ENCODE measurements around the gene PPEF1.
A peak's percentile ranks its signal among the peaks of the same experiment; 100 is the strongest.
"Not testable (repeated sequence)": the region's sequence is repeated elsewhere in the genome, so short reads cannot be mapped to it uniquely, and the experiment has no call there.

PPEF1 gene

DNA sequence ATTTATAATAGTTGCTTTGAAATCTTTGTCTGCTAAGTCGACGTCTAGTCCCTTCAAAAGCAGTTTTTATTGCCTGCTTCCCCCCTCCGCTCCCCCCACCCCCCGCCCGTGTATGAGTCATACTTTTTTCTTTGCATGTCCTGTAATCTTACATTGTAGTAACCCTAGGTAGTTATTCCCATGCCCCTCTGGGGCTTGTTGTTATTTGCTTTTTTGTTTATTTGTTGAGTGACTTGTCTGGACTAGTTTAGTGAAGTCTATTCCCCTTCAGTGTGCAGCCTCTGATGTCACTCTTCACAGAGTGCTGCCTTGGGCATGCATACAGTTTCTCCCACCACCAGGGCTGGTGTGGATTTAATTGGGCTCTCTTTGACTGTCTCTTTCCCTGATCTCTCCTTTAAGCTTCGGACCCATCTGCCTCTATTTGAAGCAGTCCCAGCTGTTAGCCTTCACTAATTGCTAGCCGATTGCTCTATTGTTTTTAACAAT is 86.2 kb downstream of the PPEF1 start:
- peak; percentile 80 for DNase-seq (ENCODE audit: low read depth, low spot score)

DNA sequence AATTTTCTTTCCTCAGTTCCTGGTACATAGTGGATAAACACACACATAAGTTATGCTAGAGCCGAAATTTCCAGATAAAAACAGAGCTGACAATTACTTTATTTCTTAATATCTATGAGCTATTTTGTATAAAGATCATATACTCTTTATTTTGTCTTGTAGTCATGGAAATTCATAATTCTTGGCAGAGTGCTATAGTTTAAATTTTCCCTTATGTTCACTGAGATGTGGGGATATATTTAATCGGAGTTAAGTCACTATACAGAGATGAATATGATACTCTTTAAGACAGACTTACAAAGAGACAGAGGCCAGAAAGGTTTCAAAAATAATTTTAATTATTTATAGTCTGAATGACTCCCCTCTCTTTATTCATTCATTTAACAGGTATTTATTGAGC is 89.7 kb downstream of the PPEF1 start:
- no peak for DNase-seq (ENCODE audit: low read depth, low spot score)

DNA sequence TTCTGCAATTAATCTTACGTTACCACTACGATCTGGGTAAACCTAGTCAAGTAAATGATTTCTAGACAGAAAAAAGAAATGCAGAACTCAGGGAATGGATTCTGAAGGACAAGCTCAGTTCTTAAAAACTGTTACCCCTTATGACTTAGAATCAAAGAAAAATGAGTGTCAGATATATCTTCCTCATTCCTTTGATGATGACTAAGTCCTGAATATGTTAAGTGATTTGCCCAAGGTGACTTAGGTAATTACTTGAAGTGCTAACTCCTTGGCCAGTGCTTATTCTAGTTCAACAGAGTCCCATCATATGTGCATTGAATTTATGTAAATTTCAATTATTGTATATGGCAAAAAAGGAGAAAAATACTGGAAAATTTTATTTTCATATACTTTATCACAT is 92.5 kb downstream of the PPEF1 start:
- DNase-seq (ENCODE audit: low read depth, low spot score), result no peak

DNA sequence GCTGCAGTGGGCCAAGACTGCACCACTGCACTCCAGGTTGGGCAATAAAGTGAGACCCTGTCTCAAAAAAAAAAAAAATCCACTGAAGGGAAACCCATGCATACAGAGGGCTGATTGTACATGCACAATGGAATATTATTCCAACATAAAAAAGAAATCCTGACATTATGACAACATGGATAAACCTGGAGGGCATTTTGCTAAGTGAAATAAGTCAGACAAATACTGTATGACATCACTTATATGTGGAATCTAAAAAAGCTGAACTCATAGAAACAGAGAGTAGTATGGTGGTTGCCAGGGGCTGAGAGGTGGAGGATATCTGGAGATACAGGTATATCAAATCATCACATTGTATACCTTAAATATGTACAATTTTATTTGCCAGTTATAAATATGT is 102.2 kb downstream of the PPEF1 start:
- DNase-seq (ENCODE audit: low read depth, low spot score), result no peak

DNA sequence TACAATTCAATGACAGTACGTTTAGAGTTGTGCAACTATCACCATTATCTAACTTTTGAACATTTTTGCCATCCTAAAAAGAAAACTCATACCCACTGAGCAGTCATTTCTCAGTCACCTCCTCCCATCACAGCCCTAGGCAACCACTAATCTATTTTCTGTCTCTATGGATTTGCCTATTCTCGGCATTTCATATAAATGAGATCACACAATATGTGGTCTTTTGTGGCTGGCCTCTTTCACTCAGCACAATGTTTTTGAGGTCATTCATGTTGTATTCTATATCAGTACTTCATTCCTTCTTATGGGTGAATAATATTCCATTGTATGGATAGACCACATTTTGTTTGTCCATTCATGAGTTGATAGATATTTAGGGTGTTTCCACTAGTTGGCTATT is 103.0 kb downstream of the PPEF1 start:
- DNase-seq (ENCODE audit: low read depth, low spot score), result no peak

DNA sequence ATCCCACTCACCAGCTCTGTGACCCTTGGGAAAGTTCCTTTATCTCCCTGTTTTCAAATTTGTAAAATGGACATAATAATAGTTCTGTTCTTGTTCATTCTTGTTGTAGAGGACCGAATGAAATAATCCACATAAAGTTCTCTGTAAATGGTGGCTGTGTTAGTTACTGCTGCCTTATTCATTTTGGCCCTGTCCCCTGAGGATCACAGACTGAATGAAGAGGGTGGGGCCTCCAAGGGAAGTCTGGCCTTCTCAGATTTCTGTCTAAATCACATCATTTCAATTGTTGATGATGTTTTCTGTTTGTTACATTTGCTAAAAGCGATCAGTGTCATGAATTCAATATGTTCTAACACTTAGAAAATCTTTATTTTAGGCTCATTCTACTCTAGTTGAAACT is 117.9 kb downstream of the PPEF1 start:
- no peak for DNase-seq (ENCODE audit: low read depth, low spot score)

DNA sequence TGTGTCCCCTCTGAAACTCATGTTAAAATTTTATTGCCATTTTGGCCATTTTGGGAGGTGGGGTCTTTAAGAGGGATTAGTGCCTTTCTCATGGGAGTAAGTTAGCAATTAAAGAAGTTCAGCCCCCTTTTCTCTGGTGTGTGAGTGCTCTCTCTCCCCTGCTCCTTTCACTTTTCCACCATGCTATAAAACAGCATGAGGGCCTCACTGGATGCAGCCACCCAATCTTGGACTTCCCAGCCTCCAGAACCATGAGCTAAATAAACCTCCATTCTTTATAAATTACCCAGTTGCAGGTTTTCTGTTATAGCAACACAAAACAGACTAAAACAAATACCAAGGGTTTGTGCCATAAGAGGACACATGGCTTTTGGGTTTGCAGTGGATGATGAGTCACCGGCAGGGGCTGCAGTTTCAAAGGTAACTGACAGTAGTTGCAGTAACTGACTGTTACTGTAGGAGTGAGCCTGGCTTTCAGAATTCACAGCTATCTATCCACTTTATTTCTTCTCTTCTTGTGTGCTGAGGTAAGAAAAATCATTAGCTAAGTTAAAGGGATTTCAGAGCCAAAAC is 121.5 kb downstream of the PPEF1 start:
- peak; percentile 27 for DNase-seq (ENCODE audit: low read depth, low spot score)

DNA sequence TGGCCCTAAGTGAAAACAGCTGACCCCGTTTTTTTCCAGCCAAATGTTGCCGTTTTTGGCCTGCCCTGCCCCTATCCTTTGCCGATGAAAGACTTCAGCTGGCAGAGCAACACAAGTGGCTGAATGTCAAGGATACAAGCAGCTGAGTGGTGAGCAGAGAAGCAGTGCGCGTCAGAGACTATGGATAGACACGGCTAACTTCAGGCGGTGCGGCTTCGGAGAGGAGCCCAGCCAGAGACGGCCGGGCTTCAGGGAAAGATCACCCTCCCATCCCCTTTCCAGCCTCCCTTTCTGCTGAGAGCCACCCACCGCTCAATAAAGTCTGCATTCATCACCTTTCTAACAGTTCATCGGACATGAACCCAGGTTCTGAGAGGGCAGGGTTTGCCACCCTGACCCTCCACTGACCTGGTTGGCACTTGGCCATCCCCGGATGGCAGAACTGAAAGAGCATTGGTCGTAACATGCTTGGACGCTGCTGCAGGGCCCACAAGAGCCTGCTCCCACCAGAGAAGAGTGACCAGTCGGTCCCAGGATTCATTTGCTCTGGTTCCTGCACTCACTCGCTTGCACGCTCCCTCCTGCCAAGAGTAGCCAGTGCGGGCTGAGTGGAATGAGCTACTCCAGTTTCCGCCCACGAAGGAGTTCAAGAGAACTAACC is 125.8 kb downstream of the PPEF1 start:
- peak; percentile 67 for DNase-seq (ENCODE audit: low read depth, low spot score)

DNA sequence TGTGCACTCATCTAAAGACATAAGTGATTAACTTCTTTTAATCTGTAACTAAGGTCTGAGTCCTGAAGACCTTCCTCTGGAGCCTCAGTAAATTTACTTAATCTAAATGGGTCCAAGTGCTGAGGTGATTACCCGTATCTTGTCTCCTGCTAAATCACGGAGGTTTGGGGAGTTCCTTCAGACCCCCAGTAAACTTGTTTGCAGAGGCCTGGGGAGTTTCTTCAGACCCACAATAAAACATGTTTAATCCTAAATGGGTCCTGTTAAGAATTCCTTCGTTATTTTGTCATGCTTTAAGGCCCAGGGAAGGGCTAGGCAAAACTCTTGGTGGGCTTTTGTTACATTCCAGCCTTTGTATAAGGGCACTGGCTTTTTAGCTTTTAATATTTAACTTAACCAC is 140.5 kb downstream of the PPEF1 start:
- DNase-seq (ENCODE audit: low read depth, low spot score), result not testable (repeated sequence)

DNA sequence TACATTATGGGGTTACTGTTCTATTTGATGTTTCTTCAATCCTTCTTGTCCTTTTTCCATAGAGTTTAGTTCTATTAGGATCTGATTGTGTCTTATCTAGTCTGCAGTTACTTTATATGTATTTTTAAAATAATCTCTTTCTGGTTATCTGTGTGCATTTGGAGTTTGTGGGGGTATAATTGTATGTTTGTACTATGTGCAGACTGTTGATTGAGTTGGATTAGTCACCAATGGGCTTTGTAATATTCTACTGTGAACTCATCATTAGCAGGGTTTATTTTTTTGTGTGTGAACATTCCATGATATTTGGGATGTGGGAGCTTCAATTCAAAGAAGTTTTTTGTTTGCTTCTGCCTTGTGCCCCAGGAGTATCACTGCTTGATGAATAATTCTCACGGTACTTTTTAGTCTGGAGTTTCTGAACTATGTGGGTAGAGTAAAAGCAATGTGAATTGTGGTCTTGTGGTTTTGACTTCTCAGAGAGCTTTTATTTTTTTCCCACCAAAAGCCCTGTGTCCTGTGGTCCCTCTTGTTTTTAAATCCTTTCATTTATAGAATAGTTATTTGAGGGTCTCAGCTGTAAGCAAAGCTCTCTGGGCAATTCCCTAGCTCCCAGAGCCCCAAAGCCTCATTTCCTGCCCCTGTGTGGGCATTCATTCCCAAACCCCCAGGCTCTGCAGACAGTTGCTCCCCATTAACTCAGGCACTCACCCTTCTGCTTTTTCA is 148.6 kb downstream of the PPEF1 start:
- no peak for DNase-seq (ENCODE audit: low read depth, low spot score)

DNA sequence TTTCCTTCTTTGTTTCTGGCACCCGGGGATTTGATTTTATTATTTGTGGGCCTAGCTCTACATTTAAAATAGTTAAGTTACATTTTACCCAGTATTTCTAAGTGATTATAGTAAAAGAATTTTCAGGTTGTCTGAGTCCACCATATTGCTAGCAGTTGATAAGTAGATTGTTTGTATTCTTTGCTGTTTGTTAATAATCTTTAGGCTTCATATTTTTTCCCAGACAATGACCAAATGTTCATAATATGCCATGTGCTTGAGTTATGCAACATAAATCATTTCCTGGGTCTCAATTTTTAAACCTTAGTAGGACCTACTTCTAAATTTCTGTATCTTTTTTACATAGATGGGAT is 149.2 kb downstream of the PPEF1 start:
- DNase-seq (ENCODE audit: low read depth, low spot score), result no peak

DNA sequence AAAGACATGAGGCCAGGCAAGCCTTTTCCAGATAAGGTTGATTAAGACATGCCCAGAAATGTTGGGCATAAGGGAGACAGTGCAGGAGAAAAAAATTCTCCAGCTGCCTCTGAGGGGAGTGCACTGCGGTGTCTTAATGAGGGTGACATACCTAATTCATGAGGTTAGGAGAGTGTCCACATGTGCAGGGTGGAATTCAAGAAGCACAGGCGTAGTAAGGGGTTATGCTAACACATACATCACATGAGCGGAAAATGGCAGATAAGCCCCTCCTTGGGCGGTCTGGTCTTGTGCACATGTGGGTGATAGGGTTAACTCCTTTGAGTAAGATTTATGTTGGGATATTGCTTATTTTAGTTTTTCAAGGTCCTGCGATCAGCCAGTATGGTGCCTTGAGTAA is 154.1 kb downstream of the PPEF1 start:
- no peak for DNase-seq (ENCODE audit: low read depth, low spot score)

DNA sequence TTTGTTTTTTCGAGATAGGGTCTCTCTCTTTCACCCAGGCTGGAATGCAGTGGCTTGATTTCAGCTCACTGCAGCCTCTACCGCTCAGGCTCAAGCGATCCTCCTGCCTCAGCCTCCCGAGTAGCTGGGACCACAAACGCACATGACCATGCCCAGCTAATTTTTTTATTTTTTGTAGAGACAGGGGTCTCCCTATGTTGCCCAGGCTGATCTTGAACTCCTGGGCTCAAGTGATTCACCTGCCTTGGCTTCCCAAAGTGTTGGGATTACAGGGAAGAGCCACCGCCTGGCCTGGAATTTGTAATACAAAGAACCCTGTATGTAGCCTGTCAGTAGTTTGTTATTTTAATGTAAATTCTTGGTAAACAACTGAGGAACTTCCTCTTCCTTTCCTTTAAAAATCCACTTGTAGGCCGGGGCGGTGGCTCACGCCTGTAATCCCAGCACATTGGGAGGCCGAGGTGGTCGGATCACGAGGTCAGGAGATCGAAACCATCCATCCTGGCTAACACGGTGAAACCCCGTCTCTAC is 157.0 kb downstream of the PPEF1 start:
- peak; percentile 62 for DNase-seq (ENCODE audit: low read depth, low spot score)

DNA sequence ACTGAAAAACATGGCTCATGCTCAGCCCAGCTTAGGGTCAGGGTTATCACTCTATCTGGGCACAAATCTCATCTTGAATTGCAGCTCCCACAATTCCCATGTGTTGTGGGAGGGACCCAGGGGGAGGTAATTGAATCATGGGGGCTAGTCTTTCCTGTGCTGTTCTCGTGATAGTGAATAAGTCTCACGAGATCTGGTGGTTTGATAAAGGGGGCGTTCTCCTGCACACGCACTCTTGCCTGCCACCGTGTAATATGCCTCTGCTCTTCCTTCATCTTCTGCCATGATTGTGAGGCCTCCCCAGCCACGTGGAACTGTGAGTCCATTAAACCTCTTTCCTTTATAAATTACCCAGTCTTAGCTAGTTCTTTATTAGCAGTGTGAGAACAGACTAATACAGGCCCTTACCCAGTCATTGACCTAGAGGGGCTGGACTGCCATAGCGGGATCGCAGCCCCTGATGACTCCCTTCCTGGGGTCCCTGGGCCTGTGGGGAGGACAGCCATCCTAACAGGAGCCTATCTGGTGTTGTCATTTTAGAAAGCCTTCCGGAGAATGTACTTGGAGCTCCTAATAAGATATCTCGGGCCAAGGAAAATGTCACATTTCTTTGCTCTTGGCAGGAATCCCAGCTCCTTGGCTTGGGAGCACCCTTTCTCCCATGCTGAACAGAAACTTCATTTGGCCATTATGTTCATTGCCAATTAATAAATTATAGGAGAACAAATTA is 163.9 kb downstream of the PPEF1 start:
- DNase-seq (ENCODE audit: low read depth, low spot score), result no peak

DNA sequence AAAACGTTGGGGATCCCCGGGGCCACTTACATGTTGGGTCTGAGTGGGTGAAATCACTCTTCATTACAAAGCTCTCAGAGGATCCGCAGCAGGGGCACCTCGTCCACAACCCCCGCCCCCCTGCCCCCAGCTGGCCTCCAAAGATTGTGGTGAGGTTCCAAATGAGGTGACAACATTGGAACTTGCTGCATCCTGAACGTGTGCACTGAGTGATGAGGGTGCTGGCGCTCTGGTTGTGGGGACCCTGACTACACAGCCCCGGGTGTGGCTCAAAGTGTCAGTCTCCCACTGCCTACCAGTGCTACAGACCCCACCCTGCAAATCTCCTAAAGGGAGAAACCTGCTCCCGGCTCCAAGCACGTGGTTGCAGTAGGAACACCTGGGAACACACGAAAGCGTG is 164.5 kb downstream of the PPEF1 start:
- DNase-seq (ENCODE audit: low read depth, low spot score), result no peak

DNA sequence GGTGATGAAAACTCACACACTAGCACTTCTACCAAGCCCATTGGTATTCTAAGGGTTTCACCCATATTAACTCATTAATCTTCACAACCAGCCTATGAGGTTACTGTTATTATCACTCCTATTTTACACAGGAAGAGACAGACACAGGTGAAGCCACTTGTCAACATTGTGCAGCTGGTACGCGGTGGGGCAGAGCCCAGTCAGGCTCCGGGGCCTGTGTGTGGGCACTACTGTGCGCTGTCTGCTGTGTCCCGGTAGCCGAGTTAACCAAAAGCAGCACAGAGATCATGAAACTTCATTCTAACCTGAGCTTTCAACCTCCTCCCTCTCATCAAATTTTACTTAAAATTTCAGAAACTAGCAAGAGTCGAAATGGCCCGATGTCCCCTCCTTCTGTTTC is 165.2 kb downstream of the PPEF1 start:
- no peak for DNase-seq (ENCODE audit: low read depth, low spot score)

DNA sequence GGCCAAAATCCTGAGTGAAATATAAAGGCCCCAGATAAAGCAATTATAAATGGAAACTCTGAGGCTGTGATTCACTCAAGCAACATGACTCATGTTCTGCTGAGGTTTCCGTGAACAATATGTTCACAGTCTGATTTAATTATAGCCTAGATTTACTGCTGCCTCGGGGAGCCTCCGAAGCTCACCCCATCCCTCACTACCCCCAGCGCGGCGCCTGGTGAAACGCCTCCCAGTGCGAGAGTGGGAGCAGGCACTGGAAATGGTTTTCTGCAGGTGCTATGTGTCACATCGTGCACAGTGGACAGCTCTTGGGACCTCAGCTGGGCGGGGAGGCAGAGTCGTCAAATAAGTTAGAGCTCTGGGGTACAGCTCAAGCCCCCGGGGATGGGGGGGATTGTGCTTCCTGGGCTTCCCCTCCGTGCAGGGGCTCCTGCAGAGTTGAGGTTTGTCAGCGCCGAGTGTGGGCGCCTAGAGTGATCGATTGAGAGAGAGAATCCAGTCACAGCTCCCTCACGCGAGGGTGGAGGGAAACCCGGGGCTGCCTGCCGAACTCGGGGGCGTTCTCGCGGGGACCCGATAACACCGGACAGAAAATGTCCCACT is 165.8 kb downstream of the PPEF1 start:
- no peak for DNase-seq (ENCODE audit: low read depth, low spot score)

DNA sequence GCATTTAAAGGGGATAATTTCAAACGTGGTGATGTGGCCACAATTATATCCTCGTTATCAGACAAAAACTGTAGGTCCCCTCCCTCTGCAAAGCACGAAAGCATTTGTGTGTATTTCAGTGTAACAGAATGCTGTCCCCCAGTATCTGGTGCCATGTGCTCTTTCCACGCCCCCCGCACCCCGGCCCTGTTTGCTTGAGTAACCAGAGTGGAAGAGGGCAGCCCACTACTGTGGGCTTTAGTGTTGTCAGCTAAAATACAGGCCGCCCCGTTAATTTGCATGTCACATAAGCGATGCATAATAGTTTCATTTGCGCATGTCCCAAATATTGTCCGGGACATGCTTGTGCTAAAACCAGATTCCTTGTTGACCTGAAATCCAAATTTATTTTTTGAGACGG is 166.4 kb downstream of the PPEF1 start:
- no peak for DNase-seq (ENCODE audit: low read depth, low spot score)

DNA sequence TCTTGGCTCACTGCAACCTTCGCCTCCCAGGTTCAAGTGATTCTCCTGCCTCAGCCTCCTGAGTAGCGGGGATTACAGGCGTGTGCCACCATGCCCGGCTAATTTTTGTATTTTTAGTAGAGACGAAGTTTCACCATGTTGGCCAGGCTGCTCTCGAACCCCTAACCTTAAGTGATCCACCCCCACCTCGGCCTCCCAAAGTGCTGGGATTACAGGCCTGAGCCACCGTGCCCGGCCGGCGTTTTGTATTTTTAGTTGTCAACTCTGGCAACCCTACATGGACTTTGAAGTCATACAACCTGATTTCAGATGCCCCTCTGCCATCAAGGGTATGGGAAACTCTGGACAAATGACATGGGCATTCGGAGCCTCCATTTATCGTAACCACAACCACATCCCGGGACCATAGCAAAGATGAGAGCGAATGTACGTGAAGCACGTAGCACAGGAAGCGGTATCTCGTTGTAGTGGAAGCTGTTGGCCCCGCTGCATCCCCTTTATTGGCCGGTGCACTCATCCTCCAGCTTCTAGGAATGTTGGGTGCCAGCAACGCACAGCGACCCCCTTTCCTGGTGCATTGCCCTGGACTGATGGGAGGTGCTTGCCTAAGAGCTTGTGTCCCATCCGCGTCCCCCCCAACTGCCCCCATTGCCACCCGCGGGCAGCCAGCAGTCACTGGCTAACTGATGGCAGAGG is 167.3 kb downstream of the PPEF1 start:
- DNase-seq (ENCODE audit: low read depth, low spot score), result no peak

DNA sequence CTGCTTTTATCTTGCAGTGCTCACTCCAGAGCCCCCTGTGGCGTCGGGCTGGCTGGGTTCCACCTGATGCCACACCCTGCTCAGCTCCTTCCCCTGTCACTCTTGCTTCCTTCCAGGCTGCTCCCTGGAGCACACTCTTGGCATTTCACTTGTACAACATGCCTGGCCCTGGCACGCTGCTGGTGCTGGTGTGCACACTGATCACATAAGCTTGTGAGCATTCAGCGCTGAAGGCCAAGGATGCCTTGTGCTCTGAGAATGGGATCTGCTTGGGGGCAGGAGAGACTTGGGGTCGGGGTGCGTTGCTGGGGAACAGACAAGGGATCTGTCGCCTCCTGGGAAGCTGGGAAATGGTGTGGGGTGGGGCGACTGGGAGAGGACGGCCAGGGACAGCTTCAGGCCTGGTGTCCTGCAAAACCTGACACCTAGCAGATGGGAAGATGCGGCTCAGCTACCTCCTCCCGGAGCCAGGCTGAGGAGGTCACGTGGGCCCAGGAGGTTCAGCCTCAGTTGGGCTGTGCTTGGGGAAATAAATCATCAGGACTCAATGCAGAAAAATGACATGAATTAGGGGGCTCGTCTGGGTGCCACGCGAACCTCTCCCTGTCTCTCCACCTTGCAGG is 167.9 kb downstream of the PPEF1 start:
- DNase-seq (ENCODE audit: low read depth, low spot score), result no peak

DNA sequence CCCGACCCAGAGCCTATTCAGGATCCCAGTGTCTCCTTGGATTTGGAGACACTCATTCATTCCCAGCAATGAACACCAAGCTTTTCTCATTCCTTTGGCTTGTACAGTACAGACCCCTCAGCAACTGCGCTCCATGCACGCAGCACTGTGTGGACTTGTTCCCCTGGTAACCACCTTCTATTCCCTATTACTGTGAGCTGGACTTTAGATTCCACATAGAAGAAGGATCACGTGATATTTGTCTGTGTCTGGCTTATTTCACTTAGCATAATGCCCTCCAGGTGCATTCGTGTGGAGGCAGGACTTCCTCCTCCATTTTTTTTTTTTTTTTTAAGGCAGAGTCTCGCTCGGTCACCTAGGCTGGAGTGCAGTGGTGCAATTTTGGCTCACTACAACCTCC is 170.0 kb downstream of the PPEF1 start:
- no peak for DNase-seq (ENCODE audit: low read depth, low spot score)
